AG04449 (cell line): ENCODE results near the gene INMT.

ENCODE experiments used
- CTCF ChIA-PET: fragments of 350-600 bp; formaldehyde crosslinking; extraction: SDS; loops from one replicate; lab custom pipeline; 2021; ENCODE audit warnings: antibody characterized with exemption; lab: Yijun Ruan, JAX
- POLR2A ChIA-PET: fragments of 400-600, 350-600 bp; formaldehyde crosslinking; extraction: SDS; loops from one replicate; lab custom pipeline; 2020; ENCODE audit warnings: antibody characterized with exemption, inconsistent platforms; lab: Yijun Ruan, JAX
- DNase-seq: peaks from one replicate; pipeline ENCODE4 v3.0.0-alpha.2; 2010; ENCODE audit warnings: low read depth, low spot score
- H3K4me3 ChIP-seq: 2 replicates; pipeline ENCODE4 v1.5.1; 2011; ENCODE audit warnings: low read depth, mild to moderate bottlenecking, control low read depth, low read length
- TF ChIP-seq, protein P1 (sequence below): IDR thresholded peaks from one replicate; pipeline ENCODE4 v1.5.1; 2011; ENCODE audit warnings: mild to moderate bottlenecking, moderate library complexity, low read length, control low read depth, inconsistent platforms; ENCODE audit not compliant: insufficient read depth; ENCODE audit errors: missing control alignments

The INMT gene

DNA sequence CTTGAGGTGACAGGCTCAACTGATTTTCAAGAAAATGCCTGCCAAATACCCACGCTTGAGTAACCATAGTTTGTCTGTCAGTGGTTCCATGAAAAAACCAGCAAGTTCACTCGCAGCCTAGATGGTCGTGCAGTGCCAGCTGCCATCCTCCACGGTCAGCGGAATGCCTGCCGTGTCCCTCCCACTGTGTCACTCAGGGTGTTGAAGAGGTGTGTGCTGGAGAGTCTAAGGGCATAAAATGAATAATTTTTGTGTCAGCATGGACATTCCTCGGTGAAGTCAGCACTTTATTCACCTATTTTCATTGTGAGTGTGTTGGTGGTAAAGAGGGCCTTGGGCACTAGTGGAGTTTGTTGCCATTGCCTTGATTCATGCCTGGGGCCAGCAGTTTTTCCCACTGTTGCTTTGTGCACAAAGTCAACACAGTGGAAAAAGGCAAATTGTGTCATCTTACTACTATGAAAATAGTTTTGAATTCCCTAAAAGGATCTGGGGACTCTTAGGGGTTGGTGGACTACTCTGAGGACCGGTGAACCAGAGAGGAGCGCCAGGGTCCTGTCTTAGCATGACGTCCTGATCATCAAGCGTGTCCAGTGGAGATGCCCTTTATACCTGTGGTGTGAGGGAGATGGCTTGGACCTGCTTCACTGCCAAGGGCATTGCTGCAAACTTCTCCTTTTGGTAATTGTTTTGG is 36.9 kb downstream of the INMT start:
- TF ChIP-seq, protein P1, sequence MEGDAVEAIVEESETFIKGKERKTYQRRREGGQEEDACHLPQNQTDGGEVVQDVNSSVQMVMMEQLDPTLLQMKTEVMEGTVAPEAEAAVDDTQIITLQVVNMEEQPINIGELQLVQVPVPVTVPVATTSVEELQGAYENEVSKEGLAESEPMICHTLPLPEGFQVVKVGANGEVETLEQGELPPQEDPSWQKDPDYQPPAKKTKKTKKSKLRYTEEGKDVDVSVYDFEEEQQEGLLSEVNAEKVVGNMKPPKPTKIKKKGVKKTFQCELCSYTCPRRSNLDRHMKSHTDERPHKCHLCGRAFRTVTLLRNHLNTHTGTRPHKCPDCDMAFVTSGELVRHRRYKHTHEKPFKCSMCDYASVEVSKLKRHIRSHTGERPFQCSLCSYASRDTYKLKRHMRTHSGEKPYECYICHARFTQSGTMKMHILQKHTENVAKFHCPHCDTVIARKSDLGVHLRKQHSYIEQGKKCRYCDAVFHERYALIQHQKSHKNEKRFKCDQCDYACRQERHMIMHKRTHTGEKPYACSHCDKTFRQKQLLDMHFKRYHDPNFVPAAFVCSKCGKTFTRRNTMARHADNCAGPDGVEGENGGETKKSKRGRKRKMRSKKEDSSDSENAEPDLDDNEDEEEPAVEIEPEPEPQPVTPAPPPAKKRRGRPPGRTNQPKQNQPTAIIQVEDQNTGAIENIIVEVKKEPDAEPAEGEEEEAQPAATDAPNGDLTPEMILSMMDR = no peak
- ChIA-PET CTCF (interaction anchor here (1.0 to 2.0 kb wide), 3 partner anchors 11 to 345 kb away, joined by 4 to 5 read pairs (median 4); no protein-coding TSS in a partner anchor), POLR2A (interaction anchor here (0.6 kb wide), 1 partner anchor 17 kb away, joined by 3 read pairs; the partner anchor contains the start of gene MINDY4)
- no peak overlapping the region for H3K4me3 ChIP-seq
- no peak for DNase-seq

DNA sequence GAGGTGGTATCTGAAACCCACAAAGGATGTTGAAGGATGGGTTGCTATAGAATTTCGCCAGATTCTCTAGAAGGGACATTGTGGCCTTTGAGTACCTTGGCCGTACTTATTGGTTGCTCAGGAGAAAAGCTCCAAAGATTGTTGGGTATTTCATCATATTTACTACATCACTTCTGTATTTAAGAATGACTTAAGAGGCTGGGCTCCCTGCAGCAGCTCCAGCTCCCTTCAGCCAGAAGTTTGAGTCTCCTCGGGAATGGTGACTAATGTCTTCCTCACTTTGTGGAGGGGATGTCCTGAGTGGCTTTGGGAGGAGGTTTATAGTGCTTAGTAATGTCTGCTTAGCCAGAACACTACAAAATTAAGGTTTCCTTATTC is 37.4 kb downstream of the INMT start:
- DNase-seq = peak; percentile 70

GRCh38 chr7:30790356-30790755 is 38.4 kb downstream of the INMT start:
- no peak overlapping the region for H3K4me3 ChIP-seq
- TF ChIP-seq, protein P1 = no peak
- POLR2A ChIA-PET = no interaction called here
- DNase-seq = no peak
- CTCF ChIA-PET = interaction anchor here (1.2 to 3.8 kb wide), 5 partner anchors 9 to 332 kb away, joined by 4 to 16 read pairs (median 7); no protein-coding TSS in a partner anchor

More for the DNA sequence above, 37.4 kb downstream of the INMT start:
- no peak overlapping the region for H3K4me3 ChIP-seq
- POLR2A ChIA-PET = interaction anchor here (0.6 kb wide), 1 partner anchor 18 kb away, joined by 3 read pairs; the partner anchor contains the start of gene MINDY4
- CTCF ChIA-PET = interaction anchor here (2.0 kb wide), 1 partner anchor 10 kb away, joined by 4 read pairs; no protein-coding TSS in a partner anchor
- TF ChIP-seq, protein P1 = no peak

DNA sequence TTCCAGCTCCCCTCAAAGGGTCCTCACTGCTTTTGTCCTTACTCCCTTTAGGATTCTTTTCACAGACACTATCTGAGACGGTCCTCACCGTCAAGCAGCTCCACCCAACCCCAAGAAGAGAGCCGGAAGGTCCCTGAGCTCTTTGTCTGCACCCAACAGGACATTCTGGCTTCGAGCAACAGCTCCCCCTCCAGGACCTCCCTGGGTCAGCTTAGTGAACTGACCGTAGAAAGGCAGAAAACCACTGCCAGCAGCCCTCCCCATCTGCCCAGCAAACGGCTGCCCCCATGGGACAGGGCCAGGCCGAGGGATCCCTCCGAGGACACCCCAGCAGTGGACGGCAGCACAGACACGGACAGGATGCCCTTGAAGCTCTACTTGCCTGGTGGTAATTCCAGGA is 39.2 kb downstream of the INMT start:
- ChIA-PET CTCF (interaction anchor here (1.0 to 3.8 kb wide), 7 partner anchors 8 to 343 kb away, joined by 3 to 16 read pairs (median 5); no protein-coding TSS in a partner anchor), POLR2A (no interaction called here)
- H3K4me3 ChIP-seq = no peak overlapping the region
- no peak for DNase-seq
- TF ChIP-seq, protein P1 = no peak

GRCh38 chr7:30795161-30795948 is 43.4 kb downstream of the INMT start:
- ChIA-PET CTCF (interaction anchor here (1.2 kb wide), 1 partner anchor 188 kb away, joined by 3 read pairs; no protein-coding TSS in a partner anchor), POLR2A (no interaction called here)
- TF ChIP-seq, protein P1 = no peak
- H3K4me3 ChIP-seq = no peak overlapping the region
- DNase-seq = no peak
